OCI-LY3 (cell line): Measurements from ENCODE around the gene AUTS2.

ENCODE experiments used
- H2AFZ ChIP-seq: fragments of 200-600, 300-600 bp; shearing (Covaris generic); 2 replicates; pipeline ENCODE4 v1.6.0; 2014; ENCODE audit warnings: antibody characterized with exemption, low read depth, low read length
- H3K27ac ChIP-seq: fragments of 200-600, 300-600 bp; sonication (generic); 2 replicates; pipeline ENCODE4 v1.5.1; 2014; ENCODE audit warnings: mild to moderate bottlenecking, low read length, moderate library complexity, mixed read lengths
- H3K27me3 ChIP-seq: fragments of 200-600, 300-600 bp; sonication (generic); 2 replicates; pipeline ENCODE4 v1.6.1; 2014; ENCODE audit warnings: low read depth, low read length, mixed read lengths
- H3K36me3 ChIP-seq: fragments of 200-600, 300-600 bp; sonication (generic); replicated peaks from 2 replicates; pipeline ENCODE3; 2014; ENCODE audit warnings: low read depth, low read length, mixed read lengths
- H3K4me1 ChIP-seq: fragments of 300-600, 200-600 bp; sonication (generic); 2 replicates; pipeline ENCODE4 v1.6.1; 2014; ENCODE audit warnings: low read length, mixed read lengths
- H3K4me2 ChIP-seq: fragments of 200-600, 300-600 bp; sonication (generic); 2 replicates; pipeline ENCODE4 v1.6.1; 2014; ENCODE audit warnings: low read length, mixed read lengths
- H3K4me3 ChIP-seq: fragments of 300-600, 200-600 bp; sonication (generic); 2 replicates; pipeline ENCODE4 v1.5.1; 2014; ENCODE audit warnings: antibody characterized with exemption, mild to moderate bottlenecking, low read length, moderate library complexity
- H3K79me2 ChIP-seq: fragments of 300-600, 200-600 bp; shearing (Covaris generic); 2 replicates; pipeline ENCODE4 v1.6.1; 2014; ENCODE audit warnings: mild to moderate bottlenecking, low read length, mixed read lengths
- H3K9ac ChIP-seq: fragments of 300-600, 200-600 bp; shearing (Covaris generic); 2 replicates; pipeline ENCODE4 v1.6.0; 2014; ENCODE audit warnings: mild to moderate bottlenecking, low read length, moderate library complexity
- H3K9me3 ChIP-seq: fragments of 200-600, 300-600 bp; shearing (Covaris generic); 2 replicates; pipeline ENCODE4 v1.6.1; 2014; ENCODE audit warnings: low read length, mixed read lengths; ENCODE audit not compliant: insufficient read depth
- H4K20me1 ChIP-seq: fragments of 200-600, 300-600 bp; sonication (generic); 2 replicates; pipeline ENCODE4 v1.6.1; 2016; ENCODE audit warnings: low read length, mixed read lengths; ENCODE audit not compliant: insufficient read depth
- CTCF ChIP-seq: fragments of 200-600, 300-600 bp; sonication (generic); IDR thresholded peaks from 2 replicates; pipeline ENCODE4 v1.5.1; 2014; ENCODE audit warnings: antibody characterized with exemption, low read length, low read depth
- EZH2phosphoT487 ChIP-seq: fragments of 200-600 bp; shearing (Covaris generic); IDR thresholded peaks from 2 replicates; pipeline ENCODE4 v1.6.1; 2018; ENCODE audit warnings: antibody characterized with exemption, mixed run types, low read depth

The AUTS2 gene

GRCh38 chr7:70637726-70638125, 1039.5 kb downstream of the AUTS2 start:
- Histone ChIP-seq H3K4me3 (no peak overlapping the region), H3K27ac (no peak overlapping the region), H3K27me3 (no peaks in the 10 kb centered on the region), H4K20me1 (no peaks in the 10 kb centered on the region), H3K36me3 (no peaks in the 10 kb centered on the region), H2AFZ (no peak overlapping the region), H3K4me1 (no peaks in the 10 kb centered on the region), H3K9me3 (no peaks in the 10 kb centered on the region), H3K4me2 (no peak overlapping the region), H3K79me2 (no peaks in the 10 kb centered on the region), H3K9ac (no peak overlapping the region)
- TF ChIP-seq CTCF = no peak
- TF ChIP-seq EZH2phosphoT487 = no peak

- Histone ChIP-seq H3K9ac (no peak overlapping the region), H3K27me3 (no peaks in the 10 kb centered on the region), H3K79me2 (no peaks in the 10 kb centered on the region), H3K27ac (no peak overlapping the region), H3K4me1 (no peaks in the 10 kb centered on the region), H4K20me1 (no peaks in the 10 kb centered on the region), H3K4me2 (no peak overlapping the region), H3K4me3 (no peak overlapping the region), H3K36me3 (no peaks in the 10 kb centered on the region), H3K9me3 (no peaks in the 10 kb centered on the region), H2AFZ (no peak overlapping the region)
- TF ChIP-seq CTCF = no peak
- TF ChIP-seq EZH2phosphoT487 = no peak
Measured at GRCh38 chr7:70638158-70639107, 1040.2 kb downstream of the AUTS2 start.

GRCh38 chr7:70640266-70640833, 1042.1 kb downstream of the AUTS2 start:
- no peak overlapping the region for H2AFZ ChIP-seq
- H4K20me1 ChIP-seq = no peaks in the 10 kb centered on the region
- no peaks in the 10 kb centered on the region for H3K9me3 ChIP-seq
- H3K79me2 ChIP-seq = no peaks in the 10 kb centered on the region
- H3K36me3 ChIP-seq = no peaks in the 10 kb centered on the region
- no peaks in the 10 kb centered on the region for H3K4me1 ChIP-seq
- no peak overlapping the region for H3K4me2 ChIP-seq
- no peak for TF ChIP-seq EZH2phosphoT487
- no peak for TF ChIP-seq CTCF
- H3K4me3 ChIP-seq = no peak overlapping the region
- H3K27me3 ChIP-seq = no peaks in the 10 kb centered on the region
- no peak overlapping the region for H3K9ac ChIP-seq
- no peak overlapping the region for H3K27ac ChIP-seq

- no peak for TF ChIP-seq CTCF
- no peak for TF ChIP-seq EZH2phosphoT487
- no peaks in the 10 kb centered on the region for H3K4me1 ChIP-seq
- H3K27me3 ChIP-seq = no peaks in the 10 kb centered on the region
- H3K36me3 ChIP-seq = no peaks in the 10 kb centered on the region
- no peaks in the 10 kb centered on the region for H3K79me2 ChIP-seq
- no peak overlapping the region for H3K4me2 ChIP-seq
- H3K9ac ChIP-seq = no peak overlapping the region
- no peak overlapping the region for H2AFZ ChIP-seq
- no peaks in the 10 kb centered on the region for H3K9me3 ChIP-seq
- H4K20me1 ChIP-seq = no peaks in the 10 kb centered on the region
- no peak overlapping the region for H3K4me3 ChIP-seq
- H3K27ac ChIP-seq = no peak overlapping the region
Measured at GRCh38 chr7:70641882-70642281, 1043.6 kb downstream of the AUTS2 start.
